Eye (tissue), 1 donor: Measurements from ENCODE around the gene CD180.

ENCODE experiments used
- DNase-seq: peaks from one replicate; pipeline ENCODE4 v3.0.0-alpha.2; 2015

The CD180 gene

DNA sequence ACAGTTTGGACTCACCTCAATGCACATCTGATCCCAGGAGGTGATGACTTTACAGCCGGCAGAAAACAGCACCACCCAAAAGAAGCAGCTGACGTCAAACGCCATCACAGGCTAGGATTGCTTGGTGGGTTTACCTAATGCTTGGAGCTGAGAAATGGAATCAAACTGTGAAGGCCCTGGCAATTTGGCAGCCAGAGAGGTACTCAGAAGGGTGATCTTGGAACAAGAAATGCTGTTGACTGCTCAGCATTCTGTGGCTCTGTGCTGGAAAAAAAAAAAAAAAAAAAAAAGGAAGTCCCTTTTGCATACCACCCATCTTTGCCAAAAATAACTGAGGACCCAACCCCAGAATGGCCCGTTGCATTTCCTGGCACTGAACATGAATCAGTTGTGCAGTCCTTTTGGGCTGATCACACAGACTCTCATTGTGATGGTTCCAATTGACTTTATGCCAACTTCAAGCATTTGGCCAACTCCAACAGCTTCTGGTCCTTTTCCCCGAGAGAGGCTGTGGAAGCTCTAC is at the start of gene CD180:
CD180 (minus strand) TSS at position 263 of the 523 bp plus-strand sequence; CDS start at position 105, 158 bp downstream.
- DNase-seq = no peak

DNA sequence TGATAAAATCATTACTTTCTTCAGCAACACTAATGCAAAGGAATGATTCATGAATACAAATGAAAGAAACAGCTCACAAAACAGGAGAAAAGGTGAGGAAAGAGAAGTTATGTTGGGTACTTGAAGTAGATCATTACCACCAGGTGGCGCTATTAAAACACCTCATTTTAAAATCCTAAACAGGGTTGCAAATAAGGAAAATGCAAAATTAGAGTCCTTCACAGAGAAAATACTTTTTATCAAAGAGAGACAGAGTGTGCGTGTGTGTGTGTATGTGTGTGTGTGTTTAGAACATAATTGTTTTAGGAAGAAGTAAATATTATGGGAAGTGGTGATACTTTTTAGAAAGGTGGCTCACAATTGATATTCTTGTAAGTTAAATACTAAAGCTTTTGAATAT is 49.5 kb upstream of the CD180 start:
- peak; percentile 93 for DNase-seq

DNA sequence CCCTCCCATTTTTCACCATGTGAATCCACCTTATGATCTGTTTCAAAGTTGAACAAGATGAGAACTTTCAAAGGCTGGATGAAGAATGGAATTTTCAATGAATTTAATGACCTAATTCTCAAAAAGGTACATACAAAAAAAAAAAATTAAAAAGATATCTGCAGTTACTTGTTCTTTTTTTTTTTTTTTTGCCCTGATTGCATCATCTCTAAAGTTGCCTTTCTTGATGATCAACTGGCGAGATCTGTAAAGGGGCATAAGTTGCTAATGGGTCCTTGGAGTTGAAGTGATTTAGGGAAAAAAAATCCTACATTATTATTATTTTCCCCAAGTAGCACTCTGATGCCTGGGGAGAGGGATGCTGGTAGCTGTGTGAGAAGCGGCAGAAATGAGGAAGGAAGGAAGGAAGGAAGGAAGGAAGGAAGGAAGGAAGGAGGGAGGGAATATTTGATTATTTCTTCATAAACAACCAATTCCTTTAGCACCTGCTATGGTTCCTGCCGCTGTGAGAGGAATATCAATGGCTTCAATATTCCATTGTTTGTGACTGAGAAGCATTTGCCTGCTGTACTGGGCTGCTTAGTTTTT is 48.8 kb upstream of the CD180 start:
- DNase-seq = no peak

DNA sequence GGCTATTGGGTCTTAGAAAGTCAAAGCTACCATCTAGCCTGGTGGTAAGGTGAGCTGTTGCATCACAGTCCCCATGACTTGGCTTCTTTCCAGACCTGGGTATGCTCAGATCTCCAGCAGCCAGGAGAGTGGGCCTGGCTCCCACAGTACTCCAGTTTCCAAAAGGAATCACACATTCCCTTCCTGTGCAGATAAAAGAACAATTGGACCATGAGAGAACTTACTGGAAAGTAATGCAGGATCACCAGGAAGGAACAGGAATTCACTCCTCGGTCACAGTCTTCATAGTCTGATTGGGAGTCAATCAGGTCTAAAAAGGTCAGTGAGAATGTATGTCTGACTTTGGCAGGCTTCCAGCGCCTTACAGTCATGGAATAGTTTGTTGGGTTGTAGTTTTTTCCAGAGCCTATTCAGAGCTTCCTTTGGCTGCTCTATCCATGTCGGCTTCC is 47.8 kb upstream of the CD180 start:
- DNase-seq = no peak

DNA sequence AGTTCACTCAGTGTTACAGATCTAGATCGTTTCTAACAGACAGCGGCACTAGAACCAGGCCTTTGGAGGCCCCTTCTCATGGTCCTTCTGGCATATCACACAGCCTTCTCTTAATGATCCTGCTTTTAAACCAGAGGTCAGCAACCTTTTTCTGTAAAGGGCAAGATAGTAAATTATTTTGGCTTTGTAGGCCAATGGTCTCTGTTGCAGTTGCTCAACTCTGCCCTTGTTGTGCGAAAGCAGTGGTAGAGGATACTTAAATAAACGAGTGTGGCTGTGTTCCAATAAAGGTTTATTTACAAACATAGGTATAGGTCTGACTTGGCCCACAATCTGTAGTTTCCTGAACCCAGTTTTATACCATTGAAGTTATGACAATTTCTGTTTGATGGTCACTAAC is 47.3 kb upstream of the CD180 start:
- no peak for DNase-seq

GRCh38 chr5:67243349-67243748 is 46.8 kb upstream of the CD180 start:
- no peak for DNase-seq

GRCh38 chr5:67241326-67241725 is 44.7 kb upstream of the CD180 start:
- no peak for DNase-seq

- no peak for DNase-seq
Observed at GRCh38 chr5:67240846-67241245, 44.2 kb upstream of the CD180 start.

GRCh38 chr5:67240065-67240464 is 43.5 kb upstream of the CD180 start:
- no peak for DNase-seq

DNA sequence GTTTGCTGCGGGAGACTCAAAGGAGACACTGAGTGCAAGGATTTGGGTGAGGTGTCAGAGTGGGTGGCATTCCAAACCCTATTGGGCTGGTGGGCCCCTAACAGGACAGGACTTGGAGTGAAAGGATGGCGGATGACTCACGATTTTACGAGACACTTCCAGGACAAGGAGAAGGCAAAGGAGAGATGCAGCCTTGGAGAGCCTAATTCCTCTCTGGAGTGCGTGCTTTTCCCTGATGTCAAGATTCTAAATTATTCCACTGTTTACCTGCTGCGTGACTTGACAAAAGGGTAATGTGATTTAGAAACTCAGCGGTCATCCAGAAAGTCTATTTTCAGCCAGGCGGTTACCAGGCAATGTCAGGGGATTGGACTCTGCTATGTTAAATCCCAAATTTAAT is 41.6 kb upstream of the CD180 start:
- no peak for DNase-seq

- no peak for DNase-seq
Observed at GRCh38 chr5:67235399-67236110, 39.0 kb upstream of the CD180 start.

DNA sequence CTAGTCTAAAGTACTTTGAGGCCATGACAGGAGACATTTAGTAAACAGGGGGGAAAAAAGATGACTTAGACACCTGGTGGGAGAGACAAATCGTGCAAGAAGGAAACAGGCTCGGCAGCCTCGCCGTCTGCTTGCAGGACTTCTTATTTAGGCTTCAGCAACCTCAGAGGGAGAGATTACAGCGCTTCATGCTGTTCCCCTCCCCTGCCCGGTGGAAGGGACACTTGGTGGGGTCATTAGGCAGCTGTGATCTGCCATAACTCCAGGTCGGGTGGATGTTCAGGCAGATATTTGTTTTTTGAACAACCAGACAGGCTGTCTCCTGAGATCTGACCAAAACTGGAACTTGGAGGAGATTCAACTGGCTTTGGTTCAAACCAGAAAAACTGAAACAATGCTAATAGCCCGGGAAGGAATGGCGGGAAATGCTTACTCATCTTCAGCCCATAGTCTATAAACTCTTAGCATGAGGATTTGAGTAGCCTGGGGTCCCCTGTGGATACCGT is 38.1 kb upstream of the CD180 start:
- DNase-seq = peak; percentile 65

DNA sequence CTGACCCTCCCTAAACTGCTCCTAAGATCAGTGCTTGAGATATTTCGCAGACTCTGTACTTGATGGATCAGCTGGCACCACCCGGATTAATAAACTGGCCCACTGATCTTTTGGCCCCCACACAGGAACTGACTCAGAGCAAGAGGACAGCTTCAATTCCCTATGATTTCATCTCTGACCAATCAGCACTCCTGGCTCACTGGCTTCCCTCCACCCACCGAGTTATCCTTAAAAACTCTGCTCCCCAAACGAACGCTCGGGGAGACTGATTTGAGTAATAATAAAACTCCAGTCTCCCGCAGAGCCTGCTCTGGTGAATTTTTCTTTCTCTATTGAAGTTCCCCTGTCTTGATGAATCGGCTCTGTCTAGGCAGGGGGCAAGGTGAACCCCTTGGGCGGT is 36.5 kb upstream of the CD180 start:
- DNase-seq = no peak

DNA sequence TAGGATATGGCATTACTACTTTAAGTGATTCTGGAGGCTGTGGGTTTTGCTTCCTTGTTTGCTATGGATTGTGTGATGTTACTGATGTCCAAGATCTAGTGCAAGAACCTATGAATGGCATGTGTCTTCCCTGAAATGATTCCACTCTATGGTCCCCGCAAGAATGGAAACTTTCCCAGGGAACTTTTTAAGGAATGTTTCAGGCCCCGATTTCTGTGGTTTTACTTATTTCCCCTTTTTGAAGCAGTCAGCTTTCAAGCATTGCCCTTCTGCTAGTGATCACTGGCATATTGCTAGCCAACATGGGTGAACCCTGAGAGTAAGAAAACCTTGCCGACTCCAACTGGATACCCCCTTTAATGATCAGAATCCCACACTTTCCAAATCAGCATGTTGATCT is 26.6 kb upstream of the CD180 start:
- DNase-seq = no peak

GRCh38 chr5:67222243-67223025 is 25.8 kb upstream of the CD180 start:
- no peak for DNase-seq

- DNase-seq = no peak
Observed at GRCh38 chr5:67221487-67222242, 25.1 kb upstream of the CD180 start.

DNA sequence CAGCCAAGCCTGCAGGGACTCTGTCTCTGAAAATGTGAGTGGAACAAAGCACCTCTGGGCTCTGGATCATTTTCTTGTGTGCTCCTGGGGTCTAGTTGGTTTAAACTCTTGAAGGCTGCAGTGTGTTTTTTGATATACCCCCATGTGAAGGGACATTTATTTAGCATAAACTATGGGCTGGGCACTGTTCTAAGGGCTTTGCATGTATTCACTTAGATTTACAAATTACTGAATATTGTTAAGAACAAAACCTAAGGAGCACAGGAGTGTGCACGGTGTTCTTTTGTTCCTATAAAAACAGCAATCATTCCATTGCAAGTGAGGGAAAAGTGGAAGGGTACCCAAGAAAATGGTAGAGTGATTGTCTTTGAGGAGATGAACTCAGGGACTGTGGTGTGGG is 20.0 kb upstream of the CD180 start:
- DNase-seq = no peak

- DNase-seq = no peak
Observed at GRCh38 chr5:67215519-67216471, 19.2 kb upstream of the CD180 start.

DNA sequence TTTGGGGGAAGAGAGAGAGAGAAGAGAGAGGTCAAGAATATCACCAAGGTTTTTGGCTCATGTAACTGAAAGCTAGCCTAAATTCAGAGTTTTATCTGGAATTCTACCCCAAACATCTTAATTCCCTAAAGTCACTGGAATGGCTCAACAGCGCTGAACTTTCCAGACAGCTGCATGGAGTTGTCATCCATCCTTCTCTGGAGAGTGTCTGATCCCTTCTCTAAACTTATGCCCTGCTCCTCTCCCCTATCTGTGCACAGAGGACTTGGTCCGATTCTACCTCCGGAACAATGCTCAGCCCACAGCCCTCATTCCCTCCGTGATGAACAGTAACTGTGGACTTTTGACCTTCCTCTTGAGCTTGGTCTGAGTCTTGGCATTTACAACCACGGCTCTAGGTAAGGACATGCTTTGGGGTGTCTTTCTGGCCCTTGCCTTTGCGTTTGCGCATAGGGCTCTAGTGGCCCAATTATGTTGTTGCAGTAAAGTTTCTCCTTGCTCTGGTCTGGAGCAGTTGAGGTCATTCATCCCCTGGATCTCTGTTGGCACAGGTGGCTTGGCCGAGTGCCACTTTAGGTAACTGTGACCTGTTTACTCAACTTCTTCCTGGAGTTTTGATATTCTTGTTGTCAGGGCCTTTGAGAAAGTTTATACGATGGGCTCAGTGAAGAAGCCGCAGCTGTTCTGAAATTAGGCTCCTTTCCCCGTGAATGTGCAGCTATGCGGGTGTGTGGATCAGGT is 18.3 kb upstream of the CD180 start:
- no peak for DNase-seq

GRCh38 chr5:67214036-67214435 is 17.4 kb upstream of the CD180 start:
- no peak for DNase-seq

DNA sequence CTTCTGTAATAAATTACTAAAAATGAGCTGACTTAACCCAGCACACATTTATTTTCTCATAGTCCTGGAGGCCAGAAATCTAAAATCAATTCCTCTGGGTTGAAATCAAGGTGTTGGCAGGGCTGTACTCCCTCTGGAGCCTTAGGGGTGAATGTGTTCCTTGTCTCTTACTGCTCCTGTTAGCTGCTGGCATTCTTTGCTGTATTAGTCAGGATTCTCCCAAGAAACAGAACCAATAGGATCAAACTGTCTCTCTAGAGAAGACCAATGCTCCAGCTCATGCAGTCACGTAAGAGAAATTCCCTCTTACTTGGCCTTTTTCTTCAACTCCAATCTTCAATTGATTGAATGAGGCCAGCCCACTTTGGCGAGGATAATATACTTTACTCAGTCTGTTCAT is 15.3 kb upstream of the CD180 start:
- no peak for DNase-seq
